BE2C (cell line): ENCODE measurements around the gene WDR77. TPM values are rescaled to one million over a fixed set of nuclear protein-coding genes. Genes with fewer than 3 reads are reported as not detected.
A peak's percentile ranks its signal among the peaks of the same experiment; 100 is the strongest.

ENCODE experiments used
- DNase-seq: peaks from one replicate; pipeline ENCODE4 v3.0.0-alpha.2; 2020
- H3K27me3 ChIP-seq: fragments of 250-450 bp; sonication (Bioruptor Pico); 2 replicates; pipeline ENCODE4 v1.5.1; 2020; ENCODE audit warnings: mild to moderate bottlenecking
- H3K36me3 ChIP-seq: fragments of 250-450 bp; sonication (Bioruptor Pico); 2 replicates; pipeline ENCODE4 v1.5.1; 2020; ENCODE audit warnings: mild to moderate bottlenecking
- H3K4me1 ChIP-seq: fragments of 250-450 bp; sonication (Bioruptor Pico); 2 replicates; pipeline ENCODE4 v1.5.1; 2020
- H3K4me3 ChIP-seq: 2 replicates; pipeline ENCODE4 v1.5.1; 2011; ENCODE audit warnings: low read depth, low read length
- H3K9me3 ChIP-seq: fragments of 250-450 bp; sonication (Bioruptor Pico); 2 replicates; pipeline ENCODE4 v1.5.1; 2020
- CTCF ChIP-seq: IDR thresholded peaks from 2 replicates; pipeline ENCODE4 v1.5.1; 2012; ENCODE audit warnings: mild to moderate bottlenecking, low read depth, low read length
- polyA plus RNA-seq: library from polyadenylated mRNA; unstranded; fragments of >200 nt; gene quantifications from one replicate; pipeline ENCODE4 v1.2.1, GENCODE V29; 2012; ENCODE audit warnings: low read depth, missing spikeins; ENCODE audit not compliant: insufficient read length, insufficient read depth

The WDR77 gene
- polyA plus RNA-seq = 64.6 TPM

- Histone ChIP-seq H3K4me1 (peaks cover 8% of the 10 kb centered on the region), H3K4me3 (peak within 1 kb of the TSS; percentile 98), H3K36me3 (peaks cover 51% of the 10 kb centered on the region), H3K27me3 (no peaks in the 10 kb centered on the region), H3K9me3 (no peaks in the 10 kb centered on the region)
- no peak for TF ChIP-seq CTCF
- peak; percentile 95 for DNase-seq
Observed at GRCh38 chr1:111448918-111449702, at the start of gene WDR77, which contains the start of gene ATP5PB. TSS of gene WDR77 (minus strand) at chr1:111449256. CDS start at chr1:111449169, 87 bp downstream. TSS of gene ATP5PB (plus strand) at chr1:111449464. CDS start at chr1:111449542, 78 bp downstream.

- no peak overlapping the region for H3K4me3 ChIP-seq
- no peaks in the 10 kb centered on the region for H3K4me1 ChIP-seq
Observed at GRCh38 chr1:111497592-111497991, 48.5 kb upstream of the WDR77 start.

DNA sequence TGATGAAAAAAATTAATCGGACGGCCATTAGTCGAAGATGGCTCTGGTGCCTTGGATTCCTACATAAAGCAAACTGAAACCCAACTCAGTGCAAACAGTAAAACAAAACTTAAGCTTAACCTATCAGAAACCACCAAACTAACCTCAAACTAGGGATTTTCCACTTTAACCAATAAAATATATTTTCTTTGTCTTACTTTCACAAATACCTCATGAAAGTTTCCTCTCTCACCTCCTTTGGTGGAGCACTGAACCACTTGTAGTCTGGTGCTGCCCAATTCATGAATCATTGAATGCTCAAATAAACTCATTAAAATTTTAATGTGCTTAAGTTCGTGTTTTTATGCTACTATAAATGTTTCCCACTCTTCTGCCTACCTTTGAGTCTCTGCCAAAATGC is 47.3 kb upstream of the WDR77 start:
- DNase-seq = no peak
- H3K9me3 ChIP-seq = no peaks in the 10 kb centered on the region; the same call in 1 of the 2 replicates
- no peak overlapping the region for H3K4me3 ChIP-seq
- H3K4me1 ChIP-seq = no peaks in the 10 kb centered on the region
- no peak for TF ChIP-seq CTCF
- H3K27me3 ChIP-seq = peaks cover 13% of the 10 kb centered on the region
- H3K36me3 ChIP-seq = no peaks in the 10 kb centered on the region

More at GRCh38 chr1:111497592-111497991, 48.5 kb upstream of the WDR77 start:
- TF ChIP-seq CTCF = no peak
- Histone ChIP-seq H3K36me3 (no peaks in the 10 kb centered on the region), H3K9me3 (no peaks in the 10 kb centered on the region; the same call in 1 of the 2 replicates), H3K27me3 (peaks cover 15% of the 10 kb centered on the region)
- DNase-seq = no peak

DNA sequence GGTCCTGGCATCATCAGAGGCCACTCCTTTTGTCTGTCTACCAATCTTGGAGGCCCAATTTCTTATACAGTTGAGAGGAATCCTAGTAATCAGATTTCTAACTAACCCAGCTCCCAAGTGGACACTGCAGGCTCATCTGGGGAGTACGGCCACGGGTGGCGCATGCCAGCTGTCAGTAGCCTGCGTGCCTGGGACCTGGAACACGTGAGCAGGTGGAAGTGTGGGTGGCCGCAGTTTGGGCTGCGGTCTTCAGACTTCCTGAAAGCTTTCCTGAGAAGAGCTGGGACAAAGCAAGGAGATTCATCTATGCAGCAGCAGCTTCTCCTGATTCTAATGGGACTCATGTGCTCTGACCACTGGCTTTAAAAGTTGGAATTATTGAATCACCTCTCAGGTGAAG is 42.0 kb upstream of the WDR77 start:
- H3K36me3 ChIP-seq = no peaks in the 10 kb centered on the region
- H3K4me3 ChIP-seq = no peak overlapping the region
- TF ChIP-seq CTCF = no peak
- H3K4me1 ChIP-seq = no peaks in the 10 kb centered on the region
- H3K27me3 ChIP-seq = peaks cover 12% of the 10 kb centered on the region
- H3K9me3 ChIP-seq = no peaks in the 10 kb centered on the region; the same call in 1 of the 2 replicates
- no peak for DNase-seq

DNA sequence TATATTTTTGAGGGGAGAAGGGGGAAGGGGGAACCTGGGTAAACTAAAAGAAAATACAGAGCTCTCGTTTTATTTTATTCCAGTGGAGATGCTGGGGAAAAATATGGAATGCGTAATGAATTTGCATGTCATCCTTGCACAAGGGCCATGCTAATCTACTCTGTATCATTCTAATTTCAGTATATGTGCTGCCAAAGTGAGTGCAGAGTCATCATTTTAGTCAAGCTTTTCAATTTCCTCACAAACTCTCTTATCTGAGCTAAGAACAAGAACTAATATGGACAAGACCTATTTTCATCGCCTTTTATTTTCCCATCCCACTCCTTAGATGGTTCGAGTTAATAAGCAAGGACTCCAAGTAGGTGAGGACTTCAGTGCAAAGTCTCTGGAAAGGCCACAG is 41.2 kb upstream of the WDR77 start:
- no peaks in the 10 kb centered on the region for H3K36me3 ChIP-seq
- DNase-seq = no peak
- no peak for TF ChIP-seq CTCF
- H3K4me3 ChIP-seq = no peak overlapping the region
- peaks cover 12% of the 10 kb centered on the region for H3K27me3 ChIP-seq
- H3K9me3 ChIP-seq = no peaks in the 10 kb centered on the region
- H3K4me1 ChIP-seq = no peaks in the 10 kb centered on the region

GRCh38 chr1:111489604-111490003 is 40.5 kb upstream of the WDR77 start:
- Histone ChIP-seq H3K27me3 (peaks cover 7% of the 10 kb centered on the region), H3K36me3 (no peaks in the 10 kb centered on the region), H3K4me3 (no peak overlapping the region), H3K9me3 (no peaks in the 10 kb centered on the region), H3K4me1 (no peaks in the 10 kb centered on the region)
- TF ChIP-seq CTCF = no peak
- no peak for DNase-seq
